GM08714 (cell line): ENCODE results near the gene ARL4A.
"Not testable (repeated sequence)": the region's sequence is repeated elsewhere in the genome, so short reads cannot be mapped to it uniquely, and the experiment has no call there.

ENCODE experiments used
- H3K4me3 ChIP-seq: fragments of 200-500 bp; sonication (Bioruptor generic); 2 replicates; pipeline ENCODE4 v1.5.1; 2014; ENCODE audit warnings: mild to moderate bottlenecking, low read length, inconsistent platforms
- ZNF274 ChIP-seq: IDR thresholded peaks from 2 replicates; pipeline ENCODE4 v1.6.1; 2012; ENCODE audit warnings: mild to moderate bottlenecking, low read depth, low read length

ARL4A gene

GRCh38 chr7:12649348-12649747 is 38.1 kb upstream of the ARL4A start:
- no peak overlapping the region for H3K4me3 ChIP-seq
- no peak for TF ChIP-seq ZNF274

- TF ChIP-seq ZNF274 = no peak
- H3K4me3 ChIP-seq = no peak overlapping the region
These were observed 37.4 kb upstream of the ARL4A start for GRCh38 chr7:12650080-12650479.

GRCh38 chr7:12653110-12653509 is 34.3 kb upstream of the ARL4A start:
- TF ChIP-seq ZNF274 = no peak
- no peak overlapping the region for H3K4me3 ChIP-seq

DNA sequence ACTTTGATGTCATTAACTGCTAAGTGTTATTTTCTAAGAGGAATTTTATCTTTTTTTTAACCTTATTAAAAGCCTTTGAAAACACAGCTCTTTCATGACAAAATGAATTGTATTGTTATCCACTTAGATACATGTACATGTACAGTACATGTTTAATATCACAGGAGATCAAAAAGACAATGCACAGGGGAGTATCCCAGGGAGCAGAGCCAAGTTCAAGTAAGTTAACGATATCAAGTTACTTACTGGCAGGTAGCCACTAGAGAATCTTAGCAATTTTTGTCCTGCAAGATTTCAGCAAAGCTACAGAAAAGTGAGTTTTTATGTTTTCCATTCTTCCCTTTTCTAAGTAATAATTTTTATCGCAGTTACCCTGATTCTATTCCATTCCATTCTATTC is 33.9 kb upstream of the ARL4A start:
- no peak for TF ChIP-seq ZNF274
- no peak overlapping the region for H3K4me3 ChIP-seq

- H3K4me3 ChIP-seq = no peak overlapping the region
- TF ChIP-seq ZNF274 = no peak
These were observed 32.3 kb upstream of the ARL4A start for GRCh38 chr7:12655161-12655560.

- not testable (repeated sequence) for H3K4me3 ChIP-seq
These were observed 27.0 kb upstream of the ARL4A start for GRCh38 chr7:12660423-12660822.

GRCh38 chr7:12660986-12661385 is 26.4 kb upstream of the ARL4A start:
- not testable (repeated sequence) for H3K4me3 ChIP-seq

DNA sequence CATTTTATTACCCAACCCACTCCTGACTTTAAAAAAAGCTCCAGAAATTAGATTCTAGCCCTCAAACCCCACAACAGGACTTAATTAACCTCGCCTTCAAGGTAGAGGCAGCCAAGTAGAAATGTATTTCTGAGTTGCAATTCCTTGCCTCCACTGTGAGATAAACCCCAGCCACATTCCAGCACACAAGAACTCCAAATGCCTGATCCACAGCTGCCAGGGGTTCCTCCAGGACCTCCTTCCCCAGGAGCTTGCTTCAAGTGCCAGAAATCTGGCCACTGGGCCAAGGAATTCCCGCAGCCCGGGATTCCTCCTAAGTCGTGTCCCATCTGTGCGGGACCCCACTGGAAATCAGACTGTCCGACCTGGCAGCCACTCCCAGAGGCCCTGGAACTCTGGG is 25.9 kb upstream of the ARL4A start:
- no peak for TF ChIP-seq ZNF274
- no peak overlapping the region for H3K4me3 ChIP-seq

DNA sequence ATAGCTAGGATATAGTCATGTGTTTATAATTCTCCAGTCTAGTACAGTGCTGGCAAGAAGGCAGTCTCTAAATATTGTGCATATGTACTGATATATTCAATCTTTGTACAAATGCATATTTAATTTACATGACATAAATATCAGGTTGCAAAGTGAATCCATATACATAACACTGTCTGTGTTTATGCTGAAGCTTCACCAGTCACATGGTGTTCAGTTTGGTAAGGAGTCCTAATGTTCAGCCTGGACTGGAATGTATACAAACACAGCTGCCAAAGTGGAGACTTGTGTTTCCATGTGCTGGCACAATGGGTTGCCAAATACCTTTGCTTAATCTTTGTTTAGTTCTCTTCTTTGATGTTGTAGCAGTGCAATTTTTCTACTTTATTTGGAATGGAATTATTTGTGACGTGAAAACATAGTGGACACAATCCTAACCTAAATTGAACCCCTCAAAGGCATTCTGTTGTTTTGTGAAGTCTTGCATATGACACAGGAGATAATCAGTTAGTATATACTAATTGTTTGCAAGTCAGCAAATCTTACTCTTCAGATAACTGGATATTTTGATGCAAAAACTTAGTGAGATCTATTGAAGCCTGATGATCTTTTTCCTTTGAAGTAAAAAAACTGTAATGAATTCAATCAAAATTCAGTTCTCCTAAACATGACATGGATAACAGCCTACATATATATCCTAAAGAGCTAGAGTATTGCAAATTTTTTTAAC is 17.3 kb upstream of the ARL4A start:
- H3K4me3 ChIP-seq = no peak overlapping the region
- TF ChIP-seq ZNF274 = no peak

- TF ChIP-seq ZNF274 = no peak
- H3K4me3 ChIP-seq = no peak overlapping the region
These were observed 16.5 kb upstream of the ARL4A start for GRCh38 chr7:12670743-12671520.

DNA sequence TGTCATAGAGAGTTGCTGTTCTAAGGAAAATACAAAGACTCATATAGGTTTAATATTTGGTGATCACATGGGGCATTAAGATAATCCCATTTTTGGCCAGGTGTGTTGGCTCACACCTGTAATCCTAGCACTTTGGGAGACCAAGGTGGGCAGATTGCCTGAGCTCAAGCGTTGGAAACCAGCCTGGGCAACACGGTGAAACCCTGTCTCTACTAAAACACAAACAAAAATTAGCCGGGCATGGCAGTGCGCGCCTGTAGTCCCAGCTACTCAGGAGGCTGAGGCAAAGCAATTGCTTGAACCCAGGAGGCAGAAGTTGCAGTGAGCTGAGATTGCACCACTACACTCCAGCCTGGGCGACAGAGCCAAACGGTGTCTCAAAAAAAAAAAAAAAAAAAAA is 14.0 kb upstream of the ARL4A start:
- H3K4me3 ChIP-seq = not testable (repeated sequence)

- TF ChIP-seq ZNF274 = no peak
- no peak overlapping the region for H3K4me3 ChIP-seq
These were observed 13.4 kb upstream of the ARL4A start for GRCh38 chr7:12674053-12674452.

- TF ChIP-seq ZNF274 = no peak
- H3K4me3 ChIP-seq = no peak overlapping the region
These were observed 12.6 kb upstream of the ARL4A start for GRCh38 chr7:12674861-12675260.

DNA sequence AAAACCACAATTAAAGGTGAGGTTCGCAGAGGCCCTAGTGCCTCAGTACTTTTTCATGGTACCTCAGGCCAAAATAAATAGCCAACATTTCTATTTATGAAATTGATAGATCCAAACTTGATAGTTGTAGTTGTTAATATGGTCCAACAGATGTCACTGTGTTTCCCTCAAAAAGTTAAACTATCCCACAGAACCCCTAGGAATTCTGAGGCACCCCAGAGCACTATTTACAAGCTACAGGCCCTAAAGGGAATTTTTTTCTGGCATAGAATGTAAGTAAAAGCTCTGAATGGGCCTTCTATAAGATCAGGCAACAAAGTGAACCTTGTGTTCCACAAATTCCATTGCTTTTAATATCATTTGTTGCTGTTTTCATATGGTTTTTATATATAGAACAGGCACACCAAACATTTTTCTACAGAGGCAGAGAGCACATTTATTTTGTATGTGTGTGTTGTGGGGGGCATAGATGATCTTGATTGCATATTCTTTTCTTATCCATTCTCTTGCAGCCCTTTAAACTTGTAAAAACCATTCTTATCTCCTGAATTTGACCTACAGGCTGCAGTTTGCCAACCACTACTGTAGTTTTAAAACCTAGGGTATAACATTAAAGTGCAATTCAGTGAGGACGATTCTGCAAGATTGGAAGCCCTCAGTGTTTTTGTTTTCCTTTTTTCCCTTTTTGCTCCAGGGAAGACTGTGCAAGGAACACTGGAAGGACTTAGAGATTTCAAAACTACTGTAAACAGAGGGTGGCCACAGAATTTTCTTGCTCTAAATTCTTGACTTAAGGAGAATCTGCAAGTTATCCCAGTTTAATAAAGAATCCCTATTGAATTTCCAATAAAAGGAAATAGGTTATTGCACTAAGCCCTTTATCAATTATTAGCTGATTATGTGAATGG is 3.5 kb upstream of the ARL4A start:
- no peak overlapping the region for H3K4me3 ChIP-seq
- no peak for TF ChIP-seq ZNF274

- no peak for TF ChIP-seq ZNF274
- no peak overlapping the region for H3K4me3 ChIP-seq
These were observed 2.7 kb upstream of the ARL4A start for GRCh38 chr7:12684733-12685132.
